Activated CD4-positive, alpha-beta T cell treated with anti-CD3 and anti-CD28 coated beads, Interleukin-2, amount 50 U/mL, for 4 hours (primary cell): ENCODE data around the gene RAB3IL1.

Experiments
- DNase-seq, 2 experiments: peaks; one replicate each; pipeline ENCODE4 v3.0.0-alpha.2; 2020

Gene RAB3IL1

DNA sequence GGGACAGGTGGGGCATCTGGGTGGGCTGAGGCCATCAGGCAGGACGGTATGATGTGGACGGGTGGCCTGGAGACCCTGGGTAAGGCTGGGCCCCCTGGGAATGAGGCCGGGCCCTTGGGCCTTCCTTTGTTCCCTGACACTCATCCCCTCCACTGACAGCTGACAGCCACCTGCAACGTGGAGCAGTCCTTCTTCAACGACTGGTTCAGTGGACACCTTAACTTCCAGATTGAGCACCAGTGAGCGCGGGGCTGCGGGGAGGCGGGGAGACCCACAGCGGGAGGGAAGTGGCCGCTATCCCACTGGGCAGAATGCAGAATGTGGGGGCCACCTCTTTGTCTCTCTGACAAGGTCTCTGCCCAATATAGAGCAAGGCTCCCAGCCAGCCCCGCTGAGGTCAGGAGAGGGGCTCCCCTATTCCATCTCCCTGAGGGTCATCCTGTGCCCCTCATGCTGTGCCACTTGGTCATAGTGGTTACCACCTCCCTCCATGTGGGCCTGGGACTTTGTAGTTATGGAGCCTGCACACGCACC lies 53.8 kb downstream of the RAB3IL1 start:
- DNase-seq = no peak

DNA sequence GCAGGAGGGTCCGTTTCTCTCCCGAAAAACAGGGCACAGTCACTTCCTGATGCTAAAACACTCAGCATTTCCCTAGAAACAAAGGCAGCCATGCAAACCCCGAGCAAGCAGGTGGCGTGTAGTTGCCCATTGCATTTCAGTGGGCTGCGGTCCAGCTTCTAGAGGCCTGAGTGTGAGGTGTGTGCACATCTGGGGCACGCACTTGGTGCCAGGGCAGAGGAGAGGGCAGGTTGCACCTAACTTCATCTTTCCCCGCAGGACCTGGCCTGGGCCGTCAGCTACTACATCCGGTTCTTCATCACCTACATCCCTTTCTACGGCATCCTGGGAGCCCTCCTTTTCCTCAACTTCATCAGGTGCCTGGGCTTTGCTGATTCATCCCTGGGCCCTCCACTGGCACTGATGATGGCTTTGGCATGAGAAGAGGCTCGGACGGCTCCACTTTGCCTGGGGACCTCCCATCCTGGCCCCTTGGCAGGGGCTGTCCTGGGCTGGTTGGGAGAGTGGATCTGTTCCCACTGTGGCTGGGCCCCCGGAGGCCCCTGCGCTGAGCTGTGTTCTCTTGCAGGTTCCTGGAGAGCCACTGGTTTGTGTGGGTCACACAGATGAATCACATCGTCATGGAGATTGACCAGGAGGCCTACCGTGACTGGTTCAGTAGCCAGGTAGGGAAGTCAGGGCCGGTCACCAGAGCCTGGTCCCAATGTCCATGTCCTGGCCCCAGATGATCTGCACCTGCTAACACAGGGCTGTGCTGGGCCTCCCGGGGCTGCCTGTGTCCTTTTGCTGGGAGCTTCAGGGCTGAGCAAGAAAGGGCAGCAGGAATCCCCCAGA lies 54.4 kb downstream of the RAB3IL1 start:
- no peak for DNase-seq

DNA sequence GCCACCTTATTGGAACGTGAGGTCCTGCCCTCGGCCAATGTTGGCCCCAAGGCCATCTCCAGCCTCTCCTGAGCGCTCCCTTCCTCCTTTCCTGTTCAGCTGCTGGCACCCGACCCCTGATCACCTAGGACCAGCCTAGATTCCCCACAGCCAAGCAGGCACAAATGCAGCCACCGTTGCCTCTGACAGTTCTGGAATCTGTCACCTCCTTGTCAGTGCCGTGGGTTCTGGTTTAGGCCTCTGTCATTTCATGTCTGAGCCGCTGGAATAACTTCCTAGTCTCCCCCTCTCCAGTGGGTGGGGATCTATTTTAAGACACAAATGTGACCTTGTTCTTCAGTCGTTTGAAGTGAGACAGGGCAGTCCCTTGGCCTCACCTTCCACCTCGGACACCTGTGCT lies 55.7 kb downstream of the RAB3IL1 start:
- DNase-seq = no peak

DNA sequence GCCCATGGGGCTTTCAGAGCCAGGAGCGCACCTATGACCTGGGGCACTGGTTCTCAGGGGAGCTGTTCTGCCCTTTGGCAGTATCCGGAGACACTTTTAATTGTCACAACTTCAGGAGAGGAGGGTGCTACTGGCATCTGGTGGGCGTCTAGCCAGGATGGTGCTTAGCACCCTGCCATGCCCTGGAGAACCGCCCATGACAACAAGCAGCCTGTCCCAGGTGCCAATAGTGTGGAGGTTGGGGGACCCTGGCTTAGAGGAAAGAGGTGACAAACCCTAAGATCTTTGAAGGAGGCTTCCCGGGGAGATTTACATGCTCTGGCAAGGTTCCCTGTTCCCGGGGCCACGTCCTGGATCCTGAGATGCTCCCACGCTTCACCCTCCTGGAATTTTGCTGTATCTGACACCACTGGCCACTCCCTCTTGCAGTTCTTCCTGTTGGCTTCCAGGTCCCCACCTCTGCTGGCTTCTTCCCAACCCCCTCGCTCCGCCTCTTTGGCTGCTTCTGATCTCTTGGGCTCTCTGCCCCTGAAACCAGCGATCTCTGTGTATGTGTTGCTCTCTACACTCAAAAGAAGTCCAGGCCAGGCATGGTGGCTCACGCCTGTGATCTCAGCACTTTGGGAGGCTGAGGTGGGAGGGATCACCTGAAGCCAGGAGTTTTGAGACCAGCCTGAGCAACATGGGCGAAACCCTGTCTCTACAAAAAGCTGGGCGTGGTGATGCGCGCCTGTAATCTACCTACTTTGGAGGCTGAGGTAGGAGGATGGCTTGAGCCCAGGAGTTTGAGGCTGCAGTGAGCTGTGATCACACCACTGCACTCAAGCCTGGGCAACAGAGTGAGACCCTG lies 57.1 kb downstream of the RAB3IL1 start:
- DNase-seq = no peak

DNA sequence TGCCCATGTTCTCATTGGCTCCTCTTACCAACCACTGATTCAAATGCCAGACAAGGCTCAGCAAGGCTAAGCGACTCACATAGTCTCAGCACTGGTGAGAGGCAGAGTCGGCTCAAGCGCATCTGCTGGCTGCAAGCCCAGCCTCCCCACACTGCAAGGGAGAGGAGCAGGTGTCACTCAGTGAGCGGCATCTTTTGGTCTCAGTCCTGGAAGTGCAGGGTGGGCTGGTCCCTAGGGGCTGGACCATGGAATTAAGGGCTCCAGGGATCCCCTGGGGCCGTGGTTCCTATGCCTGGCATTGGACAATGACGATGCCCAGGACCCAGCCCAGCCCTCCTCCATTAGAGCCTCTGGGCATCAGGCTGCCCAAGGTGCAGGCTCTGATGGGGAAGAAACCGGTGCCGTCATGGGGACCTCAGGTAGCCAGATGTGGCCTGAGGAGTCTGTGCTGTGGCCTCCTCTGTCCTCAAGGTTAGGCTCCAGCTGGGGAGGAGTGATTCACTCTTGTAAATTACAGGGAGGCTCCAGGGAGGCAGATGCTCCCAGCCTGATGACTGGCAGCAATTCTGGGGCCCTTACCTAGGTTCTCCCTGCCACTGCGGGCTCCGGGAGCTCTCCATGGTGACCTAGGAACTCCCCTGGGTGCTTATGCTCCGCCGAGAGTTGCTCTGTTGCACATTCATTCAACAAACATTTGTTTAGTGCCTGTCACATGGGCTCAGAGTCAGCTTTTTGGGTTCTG lies 61.3 kb downstream of the RAB3IL1 start:
- no peak for DNase-seq

DNA sequence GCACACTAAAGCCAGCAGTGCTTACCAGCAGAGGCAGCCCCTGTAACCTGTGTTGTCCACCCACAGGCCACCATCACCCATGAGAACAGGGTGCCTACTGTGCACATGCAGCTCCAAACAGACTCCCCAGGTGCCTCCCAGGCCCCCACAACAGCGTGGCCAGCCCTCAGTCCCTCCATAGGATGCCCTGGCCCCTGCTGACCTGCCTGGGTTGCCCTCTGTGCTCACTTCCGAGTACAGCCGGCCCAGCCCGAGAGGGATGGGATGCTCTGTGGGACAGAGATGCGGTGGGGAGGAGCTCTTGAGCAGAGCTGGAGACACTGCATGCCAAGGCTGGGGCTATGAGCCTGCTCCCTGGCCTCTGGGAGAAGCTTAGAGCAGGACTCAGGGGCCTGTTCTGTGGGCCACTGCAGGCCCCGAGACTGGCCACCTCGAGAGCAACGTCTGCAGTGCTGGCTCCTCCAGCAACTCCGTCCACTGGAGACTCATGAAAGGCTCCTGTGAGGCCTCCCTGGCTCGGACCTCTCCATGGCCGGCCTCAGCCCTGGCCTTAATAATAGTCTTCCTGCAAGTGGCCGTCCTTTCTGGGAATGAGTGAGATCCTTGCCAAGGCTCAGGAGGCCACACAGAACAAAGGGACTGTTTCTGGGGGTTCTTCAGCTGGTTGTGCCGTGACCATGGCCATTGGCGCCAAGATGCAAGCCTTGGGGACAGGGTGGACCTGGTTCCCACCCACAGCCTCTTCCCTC lies 62.2 kb downstream of the RAB3IL1 start:
- DNase-seq = no peak

DNA sequence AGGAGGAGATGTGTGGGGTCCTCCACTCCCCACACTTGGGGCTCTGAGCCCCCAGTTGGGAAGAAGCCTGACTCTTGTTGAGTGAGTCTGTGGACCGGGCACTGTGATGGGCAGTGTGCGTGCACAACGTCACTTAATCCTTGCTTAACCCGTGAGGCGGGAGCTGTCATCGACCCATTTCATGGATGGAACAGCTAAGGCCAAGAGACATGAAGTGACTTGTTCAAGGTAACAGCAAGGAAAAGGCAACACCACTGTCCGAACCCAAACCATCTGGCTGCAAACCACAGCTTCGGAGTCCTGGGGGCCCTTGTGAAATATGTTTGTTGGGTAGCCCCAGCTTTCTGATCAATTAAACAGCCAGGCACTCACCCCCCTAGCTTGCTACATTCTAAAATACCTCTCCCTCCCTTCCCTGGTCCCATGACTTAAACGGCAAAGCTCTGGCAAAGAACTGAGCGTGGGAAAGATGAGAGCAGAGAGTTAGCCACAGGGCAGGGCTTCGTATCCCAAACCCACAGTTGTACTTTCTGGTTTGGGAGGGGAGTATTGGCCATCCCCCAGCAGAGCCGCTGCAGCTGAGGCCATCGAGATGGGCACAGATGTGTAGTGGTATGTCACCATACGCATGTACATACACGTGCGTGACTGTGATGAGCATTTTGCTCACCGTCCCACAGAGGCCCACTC lies 63.0 kb downstream of the RAB3IL1 start:
- no peak for DNase-seq

DNA sequence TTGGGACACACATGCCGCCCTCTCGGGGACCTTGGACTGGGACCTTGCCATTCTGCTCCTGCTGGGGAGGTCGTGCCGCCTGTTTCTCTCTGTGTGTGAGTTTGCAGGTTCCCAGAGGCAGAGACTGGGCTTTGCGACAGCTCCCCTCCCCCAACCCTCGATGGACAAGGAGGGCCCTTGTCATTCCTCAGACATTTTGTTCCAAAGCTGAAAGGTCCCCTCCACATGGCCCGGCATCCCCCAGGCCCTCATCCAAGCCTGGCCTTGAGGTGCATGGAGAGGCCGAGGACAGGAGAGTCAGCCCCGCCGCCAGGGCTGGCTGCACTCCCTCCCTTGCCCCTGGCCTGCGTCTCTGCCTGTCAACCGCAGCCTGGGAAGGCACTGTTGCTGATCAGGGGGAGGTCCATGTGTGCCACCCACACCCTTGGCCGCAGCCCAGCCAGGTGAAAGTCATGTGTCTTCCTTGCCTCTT lies 63.6 kb downstream of the RAB3IL1 start:
- no peak for DNase-seq

DNA sequence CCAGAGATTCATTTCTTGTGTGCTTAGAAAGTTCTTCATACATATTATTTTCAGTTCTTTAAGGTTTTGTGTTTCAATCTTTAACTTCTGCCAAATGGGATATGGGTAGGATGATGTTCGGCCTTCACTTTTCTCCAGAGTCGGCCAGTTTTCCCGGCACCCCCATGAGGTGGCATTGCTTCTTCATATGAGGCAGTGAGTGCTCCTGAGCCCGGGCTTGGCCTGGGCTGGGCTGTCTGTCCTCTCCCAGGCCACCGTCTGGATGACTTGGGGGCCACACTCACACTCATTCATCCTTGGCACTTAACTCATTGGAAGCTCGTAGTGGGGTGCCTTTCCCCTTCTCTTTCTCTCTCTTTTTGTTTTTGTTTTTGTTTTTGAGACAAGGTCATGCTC lies 65.5 kb downstream of the RAB3IL1 start:
- DNase-seq = no peak

DNA sequence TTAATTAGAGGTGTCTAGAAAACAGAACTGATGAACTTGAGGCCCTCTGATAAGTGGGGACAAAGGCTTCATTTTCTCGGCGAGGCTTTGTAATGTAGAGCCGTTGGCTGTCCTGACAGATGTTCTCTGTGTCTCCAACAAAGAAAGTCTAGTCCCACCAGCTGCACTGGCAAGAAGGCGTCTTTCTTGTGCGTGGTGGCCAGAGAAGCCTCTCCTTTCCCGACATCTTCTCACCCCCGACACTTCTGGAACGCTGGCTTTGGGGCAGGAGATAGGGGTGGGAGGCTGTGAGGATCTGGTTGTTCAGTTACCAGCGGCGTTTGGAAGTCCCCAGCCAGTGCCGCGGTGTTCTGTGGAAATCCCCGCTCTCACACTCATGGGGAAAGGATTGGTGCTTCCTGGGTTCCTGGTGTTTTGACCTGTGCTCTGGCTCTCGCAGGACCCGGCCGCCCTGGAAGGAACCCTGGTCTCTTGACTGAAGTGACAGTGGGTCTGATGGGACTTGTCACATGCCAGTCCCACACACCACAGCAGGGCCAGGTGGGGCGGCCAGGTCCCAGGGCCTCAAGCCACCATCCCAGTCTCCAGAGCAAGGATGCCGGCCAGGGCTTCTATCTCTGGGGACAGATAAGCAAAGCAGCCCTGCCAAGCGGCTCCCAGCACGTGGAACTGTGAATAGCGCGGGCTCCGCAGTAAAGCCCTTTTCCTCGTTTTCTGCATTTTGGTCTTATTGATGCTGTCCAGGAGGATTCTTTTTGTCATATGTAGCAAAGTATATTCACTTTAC lies 66.1 kb downstream of the RAB3IL1 start:
- DNase-seq = no peak

DNA sequence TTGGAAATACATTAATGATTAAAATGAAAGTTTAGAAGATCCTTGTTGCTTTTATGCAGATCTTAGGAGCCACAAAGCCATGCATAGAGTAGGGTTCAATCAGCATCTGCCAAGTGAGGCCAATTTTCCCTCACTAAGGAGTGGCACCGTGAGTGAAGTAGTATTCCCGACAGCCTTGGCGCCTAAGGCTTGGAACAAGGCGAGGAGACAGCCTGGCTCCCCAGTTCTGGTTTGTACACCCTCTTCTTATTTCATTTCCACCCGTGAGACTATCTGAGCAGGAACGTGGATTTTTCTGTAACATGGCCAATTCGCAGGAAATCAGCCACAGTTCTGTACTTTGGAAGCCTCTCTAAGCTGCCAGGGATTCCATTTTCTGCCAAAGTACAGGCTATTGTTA lies 66.7 kb downstream of the RAB3IL1 start:
- no peak for DNase-seq

DNA sequence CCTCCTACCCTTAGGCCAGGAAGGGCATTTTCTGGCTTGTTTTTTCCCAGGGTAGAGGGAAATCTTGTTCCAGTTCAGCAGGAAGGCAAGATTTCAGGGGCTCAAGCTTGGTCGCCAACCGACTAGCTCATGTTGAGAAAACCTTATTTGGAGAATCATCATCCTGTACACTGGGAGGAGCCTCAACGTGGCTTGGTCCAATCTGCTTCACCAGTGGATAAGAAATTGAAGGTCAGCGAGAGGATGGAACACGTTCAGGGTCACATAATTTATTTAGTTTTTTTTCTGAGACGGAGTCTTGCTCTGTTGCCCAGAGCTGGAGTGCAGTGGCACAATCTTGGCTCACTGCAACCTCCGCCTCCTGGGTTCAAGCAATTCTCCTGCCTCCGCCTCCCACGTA lies 68.7 kb downstream of the RAB3IL1 start:
- no peak for DNase-seq

DNA sequence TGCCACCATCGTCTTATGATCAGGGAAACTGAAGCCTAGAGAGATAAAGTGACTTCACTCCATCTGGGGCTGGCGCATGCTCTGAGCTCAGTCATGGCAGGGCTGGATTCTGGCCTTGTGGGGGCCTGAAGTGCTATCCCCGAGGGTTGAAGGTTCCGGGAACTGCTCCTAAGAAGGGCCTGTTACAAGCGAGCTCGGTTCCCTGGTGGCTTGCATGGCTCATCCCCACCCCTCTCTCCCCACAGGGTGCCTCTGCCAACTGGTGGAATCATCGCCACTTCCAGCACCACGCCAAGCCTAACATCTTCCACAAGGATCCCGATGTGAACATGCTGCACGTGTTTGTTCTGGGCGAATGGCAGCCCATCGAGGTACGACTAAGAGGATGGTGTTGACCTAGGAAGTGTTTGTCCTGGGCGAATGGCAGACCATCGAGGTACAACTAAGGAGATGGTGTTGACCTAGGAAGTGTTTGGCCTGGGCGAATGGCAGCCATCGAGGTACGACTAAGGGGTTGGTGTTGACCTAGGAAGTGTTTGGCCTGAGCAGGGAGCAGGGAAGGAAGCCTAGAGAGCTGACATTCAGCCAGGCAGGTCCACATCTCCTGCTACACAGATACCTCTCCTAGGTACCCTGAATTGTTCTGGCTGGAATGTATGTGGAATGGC lies 69.3 kb downstream of the RAB3IL1 start:
- no peak for DNase-seq
